H1 (cell line): ENCODE results near the gene MPPE1. TPM values are rescaled to one million over a fixed set of nuclear protein-coding genes. Genes with fewer than 3 reads are reported as not detected.

Source experiments
- CTCF ChIA-PET: fragments of 300-600 bp; sonication (Branson Sonifier 250); formaldehyde crosslinking; loops from one replicate; lab custom pipeline; 2021; ENCODE audit not compliant: partially characterized antibody; lab: Charles Lee
- POLR2A ChIA-PET: fragments of 300-600 bp; sonication (Branson Sonifier 250); formaldehyde crosslinking; loops from one replicate; lab custom pipeline; 2021; ENCODE audit warnings: inconsistent platforms; ENCODE audit not compliant: partially characterized antibody; lab: Charles Lee
- DNase-seq, 2 experiments: peaks; one replicate each; pipeline versions ENCODE4 v3.0.0 to v3.0.0-alpha.2; 2010 to 2022; ENCODE audit warnings: low spot score in 2 of 2, low read depth in 1 of 2, mixed read lengths in 1 of 2
- FAIRE-seq: peaks from 2 replicates; lab custom pipeline; 2011; peaks lifted over from hg19 to GRCh38; lab: Jason Lieb, UNC
- H2AFZ ChIP-seq: 2 replicates; pipeline ENCODE4 v1.8.1; 2012; ENCODE audit warnings: low read length, inconsistent platforms
- H2AK5ac ChIP-seq: 2 replicates; pipeline ENCODE4 v1.6.1; 2013; ENCODE audit warnings: low read depth, low read length
- H2BK120ac ChIP-seq: replicated peaks from 2 replicates; pipeline ENCODE3; 2013; ENCODE audit warnings: low read depth, low read length, inconsistent platforms
- H2BK12ac ChIP-seq: 2 replicates; pipeline ENCODE4 v1.6.1; 2013; ENCODE audit warnings: low read depth, low read length
- H2BK15ac ChIP-seq: 2 replicates; pipeline ENCODE4 v1.6.1; 2013; ENCODE audit warnings: low read length
- H2BK20ac ChIP-seq: 2 replicates; pipeline ENCODE4 v1.6.1; 2013; ENCODE audit warnings: low read length
- H2BK5ac ChIP-seq: 2 replicates; pipeline ENCODE4 v1.6.1; 2013; ENCODE audit warnings: low read depth, low read length
- H3K14ac ChIP-seq: 2 replicates; pipeline ENCODE4 v1.6.1; 2013; ENCODE audit warnings: inconsistent platforms; ENCODE audit not compliant: insufficient read length
- H3K18ac ChIP-seq: 2 replicates; pipeline ENCODE4 v1.6.1; 2013; ENCODE audit warnings: low read length; ENCODE audit errors: extremely low read depth
- H3K23ac ChIP-seq: 2 replicates; pipeline ENCODE4 v1.6.1; 2013; ENCODE audit warnings: inconsistent platforms; ENCODE audit not compliant: insufficient read length
- H3K23me2 ChIP-seq: 2 replicates; pipeline ENCODE4 v1.6.1; 2013; ENCODE audit warnings: low read depth, low read length
- H3K27ac ChIP-seq: 2 replicates; pipeline ENCODE4 v1.6.1; 2011; ENCODE audit warnings: low read depth, low read length, inconsistent platforms
- H3K27me3 ChIP-seq, 4 experiments: replicated peaks in 1 of 4; 1 replicate in 1 of 4; 2 replicates in 3 of 4; pipeline versions ENCODE4 v1.6.1 to v1.8.1; 2011 to 2013; ENCODE audit warnings: low read length in 3 of 4, mild to moderate bottlenecking in 3 of 4, inconsistent platforms in 2 of 4, mixed read lengths in 2 of 4, moderate library complexity in 1 of 4; ENCODE audit not compliant: control insufficient read depth in 3 of 4, insufficient read depth in 3 of 4; ENCODE audit errors: extremely low read depth in 1 of 4
- H3K36me3 ChIP-seq, 4 experiments: 2 replicates each; pipeline versions ENCODE4 v1.6.1 to v1.8.1; 2011 to 2013; ENCODE audit warnings: mild to moderate bottlenecking in 4 of 4, low read length in 3 of 4, moderate library complexity in 2 of 4, control low read depth in 1 of 4, inconsistent platforms in 1 of 4; ENCODE audit not compliant: insufficient read depth in 4 of 4, control insufficient read depth in 2 of 4
- H3K4ac ChIP-seq: replicated peaks from 2 replicates; pipeline ENCODE3; 2013; ENCODE audit warnings: low read length, low read depth, mixed read lengths, inconsistent platforms; ENCODE audit not compliant: insufficient read length
- H3K4me1 ChIP-seq, 4 experiments: replicated peaks in 1 of 4; 1 replicate in 1 of 4; 2 replicates in 3 of 4; pipeline versions ENCODE4 v1.6.1 to v1.8.1; 2011 to 2013; ENCODE audit warnings: low read length in 3 of 4, inconsistent platforms in 2 of 4, mixed read lengths in 1 of 4; ENCODE audit not compliant: insufficient read depth in 4 of 4, control insufficient read depth in 3 of 4
- H3K4me2 ChIP-seq, 2 experiments: 2 replicates each; pipeline versions ENCODE4 v1.6.1 to v1.8.1; 2011 to 2013; ENCODE audit warnings: low read depth in 2 of 2, low read length in 2 of 2, control low read depth in 1 of 2, inconsistent platforms in 1 of 2, mild to moderate bottlenecking in 1 of 2; ENCODE audit not compliant: insufficient read depth in 1 of 2
- H3K4me3 ChIP-seq, 4 experiments: fragments of 200-600, 300-600 bp in 1 of 4; sonication (generic), shearing (Covaris generic), sonication (Bioruptor Twin) in 1 of 4; 2 replicates each; pipeline versions ENCODE4 v1.5.1 to v1.8.1; 2011 to 2016; ENCODE audit warnings: low read length in 4 of 4, low read depth in 3 of 4, control low read depth in 2 of 4, inconsistent platforms in 2 of 4, mild to moderate bottlenecking in 2 of 4, mixed read lengths in 1 of 4, moderate library complexity in 1 of 4; ENCODE audit not compliant: insufficient read depth in 2 of 4; ENCODE audit errors: extremely low read depth in 1 of 4
- H3K56ac ChIP-seq: replicated peaks from 2 replicates; pipeline ENCODE3; 2013; ENCODE audit warnings: low read depth, mild to moderate bottlenecking, mixed read lengths, low read length, inconsistent platforms; ENCODE audit not compliant: insufficient read length
- H3K79me1 ChIP-seq: 2 replicates; pipeline ENCODE4 v1.6.1; 2013; ENCODE audit warnings: low read depth, low read length, control low read depth
- H3K79me2 ChIP-seq, 2 experiments: 2 replicates each; pipeline versions ENCODE4 v1.6.1 to v1.8.1; 2012 to 2013; ENCODE audit warnings: low read length in 2 of 2, mild to moderate bottlenecking in 2 of 2, inconsistent platforms in 1 of 2; ENCODE audit not compliant: insufficient read depth in 2 of 2, control insufficient read depth in 1 of 2
- H3K9ac ChIP-seq, 4 experiments: replicated peaks in 1 of 4; 1 replicate in 1 of 4; 2 replicates in 3 of 4; pipeline versions ENCODE4 v1.6.1 to v1.8.1; 2011 to 2013; ENCODE audit warnings: low read depth in 3 of 4, low read length in 3 of 4, control low read depth in 2 of 4, mild to moderate bottlenecking in 2 of 4, moderate library complexity in 2 of 4, inconsistent platforms in 1 of 4; ENCODE audit errors: extremely low read depth in 1 of 4
- H3K9me3 ChIP-seq, 2 experiments: 2 replicates each; pipeline versions ENCODE4 v1.6.1 to v1.8.1; 2012 to 2013; ENCODE audit warnings: mild to moderate bottlenecking in 2 of 2, moderate library complexity in 2 of 2, control low read depth in 1 of 2, inconsistent platforms in 1 of 2, low read depth in 1 of 2, low read length in 1 of 2, mixed read lengths in 1 of 2; ENCODE audit not compliant: insufficient read depth in 2 of 2
- H4K20me1 ChIP-seq, 2 experiments: replicated peaks in 1 of 2; 2 replicates each; pipeline versions ENCODE3 to v1.8.1; 2011 to 2013; ENCODE audit warnings: inconsistent platforms in 2 of 2, low read length in 2 of 2, mild to moderate bottlenecking in 1 of 2; ENCODE audit not compliant: insufficient read depth in 2 of 2, control insufficient read depth in 1 of 2
- H4K5ac ChIP-seq: 2 replicates; pipeline ENCODE4 v1.6.1; 2013; ENCODE audit warnings: low read length, low read depth, mixed read lengths, inconsistent platforms; ENCODE audit not compliant: insufficient read length
- H4K8ac ChIP-seq: 2 replicates; pipeline ENCODE4 v1.8.0; 2013; ENCODE audit warnings: mild to moderate bottlenecking, moderate library complexity, low read length, inconsistent platforms; ENCODE audit not compliant: insufficient read depth; ENCODE audit errors: extremely low read depth
- H4K91ac ChIP-seq: replicated peaks from 2 replicates; pipeline ENCODE3; 2013; ENCODE audit warnings: low read length, mixed read lengths, inconsistent platforms; ENCODE audit not compliant: insufficient read length
- WGBS, 2 experiments: shearing (Covaris generic) in 1 of 2; methylation state at CpG; one replicate each; pipeline versions ENCODE4 v1.1.6 to v1.1.7; 2013 to 2015; ENCODE audit warnings: low lambda C conversion rate in 2 of 2, mixed read lengths in 2 of 2, inconsistent platforms in 1 of 2, low coverage in 1 of 2, missing lambda C conversion rate in 1 of 2; ENCODE audit not compliant: insufficient replicate concordance in 2 of 2, insufficient coverage in 1 of 2, insufficient read length in 1 of 2; ENCODE audit errors: extremely low coverage in 1 of 2, missing lambda C conversion rate in 1 of 2; 5-methylcytosine and 5-hydroxymethylcytosine counted together
- polyA plus RNA-seq, 7 experiments: library from polyadenylated mRNA; depleted of rRNA in 3 of 7; stranded (reverse) in 5 of 7; unstranded in 2 of 7; fragments of >200 nt in 5 of 7; fragments of 200-250 nt in 2 of 7; gene quantifications; 1 replicate in 5 of 7; 2 replicates in 1 of 7; 4 replicates in 1 of 7; pipeline versions ENCODE4 v1.2.1 to v1.2.3, GENCODE V29; 2011 to 2013; ENCODE audit warnings: missing spikeins in 2 of 7, mixed read lengths in 2 of 7
- total RNA-seq: library from RNA; stranded (reverse); fragmentation: NEBNext Ultra II Directional; extraction: Animal tissue kit (Norgen Biotek cat#: 25700); gene quantifications from 2 replicates; pipeline ENCODE4 v1.2.1, GENCODE V29; 2021

The MPPE1 gene
- total and polyA plus RNA-seq, 2 of the 8 experiments (the other 6 are each of a cell fraction or from before 2014, with no cell fraction given): 13.7 to 20.9 TPM

DNA sequence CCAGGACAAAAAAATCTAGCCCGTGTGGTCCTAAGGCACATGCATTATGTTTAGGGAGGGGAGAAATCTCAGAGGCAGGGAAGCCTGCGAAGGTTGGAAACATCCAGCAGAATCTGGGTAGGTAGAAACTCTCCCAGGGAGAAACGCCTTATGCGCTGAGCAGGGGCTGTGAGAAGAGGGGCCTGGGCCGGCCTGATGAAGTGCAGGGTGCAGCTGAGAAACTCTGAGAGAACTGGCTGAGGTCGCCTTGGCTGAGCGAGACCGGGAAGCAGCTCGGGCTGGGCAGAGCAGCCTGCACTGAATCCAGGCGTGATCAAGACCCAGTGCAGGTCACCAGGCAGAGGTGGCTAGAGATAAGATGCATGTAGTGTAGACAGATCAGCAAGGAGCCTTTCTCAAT, 41.8 kb downstream of the MPPE1 start:
- 0 out of 2 replicates have a peak overlapping the region, but pooled peaks have one; percentile 7 for H2BK5ac ChIP-seq
- H3K9ac ChIP-seq: no peak overlapping the region
- H3K27me3 ChIP-seq: no peaks in the 10 kb centered on the region
- H4K5ac ChIP-seq: no peak overlapping the region
- H3K9me3 ChIP-seq: no peaks in the 10 kb centered on the region
- H2BK12ac ChIP-seq: no peak overlapping the region
- CTCF ChIA-PET: interaction anchor here (1.0 to 1.4 kb wide), 2 partner anchors 133 to 211 kb away, joined by 3 read pairs; no protein-coding TSS in a partner anchor
- H3K4ac ChIP-seq: no peak overlapping the region
- H2BK15ac ChIP-seq: no peak overlapping the region
- POLR2A ChIA-PET: no interaction called here
- H2BK20ac ChIP-seq: no peak overlapping the region
- H4K91ac ChIP-seq: peak overlapping the region; percentile 55
- H3K23ac ChIP-seq: no peak overlapping the region
- FAIRE-seq (no peak), DNase-seq (no peak)
- H3K23me2 ChIP-seq: peaks cover 3% of the 10 kb centered on the region; the same call in 1 of the 2 replicates
- H3K27ac ChIP-seq: no peak overlapping the region
- 86% methylated on average over 10 of the region's 10 CpGs; no CpG with 5 or more reads in 1 of the 2 experiments for WGBS, 2 experiments
- H3K79me1 ChIP-seq: no peaks in the 10 kb centered on the region
- H2AFZ ChIP-seq: no peak overlapping the region
- H3K4me3 ChIP-seq: no peak overlapping the region
- H3K4me2 ChIP-seq: no peak overlapping the region
- no peak overlapping the region for H3K18ac ChIP-seq
- H2AK5ac ChIP-seq: no peak overlapping the region
- no peak overlapping the region for H3K56ac ChIP-seq
- H4K8ac ChIP-seq: peak overlapping the region; percentile 62; the same call in 1 of the 2 replicates
- H3K4me1 ChIP-seq: peaks cover 0 to 3% (median 0%) of the 10 kb centered on the region in 4 experiments; a peak in 2 of 7 replicates
- no peak overlapping the region for H2BK120ac ChIP-seq
- no peaks in the 10 kb centered on the region for H3K79me2 ChIP-seq
- H3K36me3 ChIP-seq: 0 out of 8 replicates have a peak, but pooled peaks cover 0 to 2% (median 0%) of the 10 kb centered on the region in 4 experiments
- no peak overlapping the region for H3K14ac ChIP-seq
- H4K20me1 ChIP-seq: no peaks in the 10 kb centered on the region
